Measurements from ENCODE around the gene AUTS2.
"Not testable (repeated sequence)": the region's sequence is repeated elsewhere in the genome, so short reads cannot be mapped to it uniquely, and the experiment has no call there.

Gene AUTS2

GRCh38 chr7:70336536-70336935 lies 738.3 kb downstream of the AUTS2 start:
- no peak for DNase-seq

GRCh38 chr7:70338015-70338414 lies 739.7 kb downstream of the AUTS2 start:
- no peak for DNase-seq

- no peak for DNase-seq
These were observed 742.0 kb downstream of the AUTS2 start for GRCh38 chr7:70340236-70340635.

GRCh38 chr7:70341446-70341845 lies 743.2 kb downstream of the AUTS2 start:
- DNase-seq = no peak

- no peak for DNase-seq
These were observed 745.2 kb downstream of the AUTS2 start for GRCh38 chr7:70343519-70343918.

- DNase-seq = no peak
These were observed 746.5 kb downstream of the AUTS2 start for GRCh38 chr7:70344726-70345125.

- no peak for DNase-seq
These were observed 748.7 kb downstream of the AUTS2 start for GRCh38 chr7:70346844-70347462.

- no peak for DNase-seq
These were observed 749.4 kb downstream of the AUTS2 start for GRCh38 chr7:70347463-70348254.

- DNase-seq = no peak
These were observed 750.8 kb downstream of the AUTS2 start for GRCh38 chr7:70349031-70349430.

GRCh38 chr7:70349819-70350218 lies 751.5 kb downstream of the AUTS2 start:
- no peak for DNase-seq

GRCh38 chr7:70352088-70352487 lies 753.8 kb downstream of the AUTS2 start:
- DNase-seq = no peak

GRCh38 chr7:70352906-70353305 lies 754.6 kb downstream of the AUTS2 start:
- DNase-seq = no peak

- DNase-seq = no peak
These were observed 755.2 kb downstream of the AUTS2 start for GRCh38 chr7:70353330-70353945.

GRCh38 chr7:70353946-70354335 lies 755.7 kb downstream of the AUTS2 start:
- DNase-seq = no peak

- no peak for DNase-seq
These were observed 756.3 kb downstream of the AUTS2 start for GRCh38 chr7:70354409-70355169.

GRCh38 chr7:70355198-70356020 lies 757.1 kb downstream of the AUTS2 start:
- DNase-seq = no peak

GRCh38 chr7:70356085-70356786 lies 758.0 kb downstream of the AUTS2 start:
- no peak for DNase-seq

GRCh38 chr7:70356787-70357328 lies 758.6 kb downstream of the AUTS2 start:
- DNase-seq = no peak

GRCh38 chr7:70360557-70360956 lies 762.3 kb downstream of the AUTS2 start:
- no peak for DNase-seq

GRCh38 chr7:70361821-70362220 lies 763.5 kb downstream of the AUTS2 start:
- DNase-seq = no peak

- DNase-seq = not testable (repeated sequence)
These were observed 766.1 kb downstream of the AUTS2 start for GRCh38 chr7:70364393-70364792.

- no peak for DNase-seq
These were observed 773.4 kb downstream of the AUTS2 start for GRCh38 chr7:70371652-70372051.

All from NCI-H187 (cell line).